Adipocyte (in vitro differentiated cells): ENCODE results near the gene ZSCAN10.
"Not testable (repeated sequence)": the region's sequence is repeated elsewhere in the genome, so short reads cannot be mapped to it uniquely, and the experiment has no call there.

Experiments
- DNase-seq: peaks from one replicate; pipeline ENCODE4 v3.0.0-alpha.2; 2015; ENCODE audit warnings: low read depth
- H3K27me3 ChIP-seq: replicated peaks from 2 replicates; pipeline ENCODE4 v1.7.0; 2013; ENCODE audit warnings: mild to moderate bottlenecking, low read length, moderate library complexity; ENCODE audit not compliant: control insufficient read depth, insufficient read depth
- H3K36me3 ChIP-seq: 2 replicates; pipeline ENCODE4 v1.7.0; 2013; ENCODE audit warnings: low read length, mild to moderate bottlenecking, moderate library complexity; ENCODE audit not compliant: control insufficient read depth, insufficient read depth, severe bottlenecking
- H3K4me1 ChIP-seq: 2 replicates; pipeline ENCODE4 v1.7.0; 2013; ENCODE audit warnings: mild to moderate bottlenecking, low read length, moderate library complexity; ENCODE audit not compliant: control insufficient read depth, insufficient read depth
- H3K4me3 ChIP-seq: 2 replicates; pipeline ENCODE4 v1.7.0; 2013; ENCODE audit warnings: mild to moderate bottlenecking, low read length, moderate library complexity
- H3K9ac ChIP-seq: 2 replicates; pipeline ENCODE4 v1.7.0; 2013; ENCODE audit warnings: mild to moderate bottlenecking, low read length, moderate library complexity
- H3K9me3 ChIP-seq: 2 replicates; pipeline ENCODE4 v1.7.0; 2013; ENCODE audit warnings: mild to moderate bottlenecking, low read length, moderate library complexity; ENCODE audit not compliant: control insufficient read depth

Gene ZSCAN10

DNA sequence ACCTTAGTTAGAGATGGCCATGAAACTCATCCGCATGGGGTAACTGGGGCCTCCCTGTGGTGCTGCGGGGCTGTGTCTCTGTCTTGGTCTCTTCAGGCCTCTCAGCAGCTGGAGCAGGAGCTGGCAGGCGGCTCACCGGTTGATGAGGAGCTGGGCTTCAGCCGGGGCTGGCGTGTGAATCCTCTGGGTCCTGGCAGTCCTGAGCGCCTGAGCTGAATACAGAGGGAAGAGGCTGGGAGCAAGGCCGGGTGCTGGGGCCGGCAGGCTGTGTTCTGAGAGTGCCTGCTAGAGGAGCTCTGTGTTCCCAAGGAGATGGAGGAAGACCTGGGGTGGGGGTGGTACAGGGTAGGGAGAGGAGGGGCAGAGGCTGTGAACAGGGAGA is 43.4 kb downstream of the ZSCAN10 start:
- H3K9me3 ChIP-seq, DNase-seq, H3K9ac ChIP-seq, H3K4me1 ChIP-seq, H3K36me3 ChIP-seq, H3K4me3 ChIP-seq: not testable (repeated sequence)
- peaks cover 14% of the 10 kb centered on the region for H3K27me3 ChIP-seq

DNA sequence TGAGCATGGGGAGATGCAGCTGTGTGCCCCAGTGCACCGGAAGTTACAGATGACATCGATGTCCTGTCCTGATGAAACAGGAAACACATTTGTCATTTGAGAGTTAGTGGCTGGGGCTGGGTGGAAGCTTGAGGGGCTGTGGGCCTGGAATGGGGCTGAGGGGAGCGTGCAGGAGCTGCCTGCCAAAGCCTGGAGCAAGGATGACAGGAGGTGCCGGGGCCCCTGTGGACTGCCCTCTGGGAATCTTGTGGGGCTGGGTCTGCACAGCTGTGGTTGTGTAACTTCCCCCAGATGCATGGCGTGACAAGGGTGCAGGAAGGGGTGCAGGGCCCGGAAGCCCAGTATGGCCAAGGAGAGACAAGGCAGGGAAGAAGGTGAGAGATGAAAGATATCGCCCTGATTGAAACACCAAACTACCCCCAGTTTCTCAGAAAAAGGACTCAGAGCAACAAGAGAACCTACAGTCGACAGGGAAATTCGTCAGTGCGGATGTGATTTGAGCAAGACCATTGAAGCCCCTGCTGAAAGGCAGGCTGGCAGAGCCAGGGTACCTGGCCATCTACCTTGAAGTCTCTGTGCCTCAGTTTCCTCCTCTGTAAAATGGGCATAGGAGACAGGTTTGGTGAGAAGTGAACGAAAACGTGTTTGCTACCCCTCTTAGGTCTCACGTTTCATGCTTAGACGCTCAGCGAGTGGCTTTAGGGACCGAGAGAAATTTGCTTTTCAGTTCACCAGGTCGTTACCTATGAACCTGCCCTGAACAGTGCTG is 43.9 kb downstream of the ZSCAN10 start:
- H3K27me3 ChIP-seq = peaks cover 20% of the 10 kb centered on the region
- H3K9me3 ChIP-seq = no peaks in the 10 kb centered on the region
- H3K4me3 ChIP-seq = no peak overlapping the region
- no peaks in the 10 kb centered on the region for H3K36me3 ChIP-seq
- no peak overlapping the region for H3K9ac ChIP-seq
- DNase-seq = no peak
- peaks cover 8% of the 10 kb centered on the region for H3K4me1 ChIP-seq

DNA sequence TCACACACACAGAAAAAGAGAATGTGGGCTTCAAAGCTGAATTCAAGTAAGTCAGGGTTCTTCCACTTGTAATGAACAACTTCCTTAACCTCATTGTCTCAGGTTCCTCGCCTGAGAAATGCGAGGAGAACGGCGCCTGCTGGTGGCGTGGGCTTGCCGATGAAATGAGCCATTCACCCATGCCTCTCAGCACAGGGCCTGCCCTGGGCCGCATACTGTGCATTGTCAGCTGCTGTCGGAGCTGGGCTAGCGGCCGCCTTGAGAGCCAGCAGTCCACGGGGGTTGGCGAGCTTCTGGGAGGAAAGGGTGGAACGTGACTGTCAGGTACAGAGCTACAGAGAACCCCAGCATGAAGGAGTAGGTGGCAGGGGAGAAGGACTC is 45.8 kb downstream of the ZSCAN10 start:
- H3K36me3 ChIP-seq, H3K4me3 ChIP-seq, H3K9me3 ChIP-seq, DNase-seq, H3K9ac ChIP-seq, H3K4me1 ChIP-seq: not testable (repeated sequence)
- peaks cover 38% of the 10 kb centered on the region for H3K27me3 ChIP-seq

DNA sequence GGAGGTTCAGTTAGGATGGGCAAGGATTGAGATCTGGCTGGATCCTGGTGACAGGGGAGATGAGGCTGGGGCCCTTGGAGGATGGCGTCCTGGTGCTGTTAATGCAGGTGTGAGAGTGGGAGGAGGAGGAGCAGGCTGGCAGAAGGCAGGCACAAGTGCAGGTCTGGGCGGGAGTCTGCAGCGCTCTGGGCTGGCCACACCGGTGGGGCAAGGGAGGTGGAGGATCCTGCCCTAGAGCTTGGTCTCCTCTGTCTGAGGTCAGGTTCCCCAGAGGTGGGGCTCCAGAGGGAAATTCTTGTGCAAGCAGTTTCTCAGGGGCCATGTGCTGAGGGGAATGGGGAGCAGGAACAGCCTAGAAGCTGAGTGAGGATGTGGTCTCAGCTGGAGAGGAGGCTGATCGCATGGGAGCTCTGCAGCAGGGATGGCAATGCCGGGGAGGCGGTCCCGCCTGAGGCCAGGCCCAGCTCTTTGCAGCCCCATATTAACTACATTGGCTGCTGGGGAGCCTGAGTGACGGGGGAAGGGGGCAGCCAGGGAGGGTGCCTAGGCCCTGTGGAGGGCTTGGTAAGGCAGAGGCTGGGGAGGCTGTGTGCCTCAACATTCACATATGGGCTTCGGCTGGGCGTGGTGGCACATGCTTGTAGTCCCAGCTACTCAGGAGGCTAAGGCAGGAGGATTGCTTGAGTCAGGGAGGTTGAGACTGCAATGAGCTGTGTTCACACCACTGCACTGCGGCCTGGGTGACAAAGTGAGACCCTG is 46.3 kb downstream of the ZSCAN10 start:
- not testable (repeated sequence) for H3K4me1 ChIP-seq, H3K9me3 ChIP-seq, H3K4me3 ChIP-seq, H3K9ac ChIP-seq, H3K36me3 ChIP-seq, DNase-seq
- peaks cover 42% of the 10 kb centered on the region for H3K27me3 ChIP-seq

DNA sequence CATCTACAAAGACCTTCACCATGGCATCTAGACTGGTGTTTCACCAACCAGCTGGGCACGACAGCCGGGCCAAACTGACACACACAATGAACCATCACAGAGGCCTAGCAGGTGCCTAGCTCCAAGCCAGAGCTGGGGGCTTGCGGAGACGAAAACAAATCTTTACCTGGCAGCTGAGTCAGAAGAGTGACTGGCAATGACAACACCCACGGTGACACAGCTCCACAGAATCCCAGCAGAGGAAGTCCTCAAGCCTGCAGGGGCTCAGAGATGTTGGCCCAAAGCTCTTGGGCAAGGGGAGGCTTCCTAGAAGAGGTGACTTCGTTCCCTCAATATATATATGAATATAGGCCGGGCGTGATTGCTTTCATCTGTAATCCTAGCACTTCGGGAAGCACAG is 47.6 kb downstream of the ZSCAN10 start:
- Histone ChIP-seq H3K4me3 (no peak overlapping the region), H3K36me3 (no peaks in the 10 kb centered on the region), H3K9me3 (no peaks in the 10 kb centered on the region), H3K9ac (no peak overlapping the region), H3K27me3 (peaks cover 51% of the 10 kb centered on the region), H3K4me1 (no peaks in the 10 kb centered on the region)
- no peak for DNase-seq

DNA sequence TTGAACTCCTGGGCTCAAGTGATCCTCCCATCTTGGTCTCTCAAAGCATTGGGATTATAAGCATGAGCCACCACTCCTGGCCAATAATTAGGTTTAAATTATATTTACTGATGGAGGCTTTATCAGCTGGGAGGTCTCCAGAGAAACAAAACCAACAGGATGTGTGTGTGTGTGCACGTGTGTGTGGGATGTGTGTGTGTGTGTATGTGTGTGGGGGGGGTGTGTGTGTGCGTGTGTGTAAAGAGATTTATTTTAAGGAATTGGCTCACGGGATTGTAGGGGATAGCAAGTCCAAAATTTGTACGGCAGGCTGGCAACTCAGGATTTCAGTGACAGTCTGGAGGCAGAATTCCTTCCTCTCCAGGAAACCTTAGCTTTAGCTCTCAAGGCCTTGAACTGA is 48.1 kb downstream of the ZSCAN10 start:
- no peak overlapping the region for H3K9ac ChIP-seq
- H3K4me1 ChIP-seq = no peaks in the 10 kb centered on the region
- no peak for DNase-seq
- no peaks in the 10 kb centered on the region for H3K9me3 ChIP-seq
- H3K4me3 ChIP-seq = no peak overlapping the region
- H3K36me3 ChIP-seq = no peaks in the 10 kb centered on the region
- H3K27me3 ChIP-seq = peaks cover 51% of the 10 kb centered on the region

DNA sequence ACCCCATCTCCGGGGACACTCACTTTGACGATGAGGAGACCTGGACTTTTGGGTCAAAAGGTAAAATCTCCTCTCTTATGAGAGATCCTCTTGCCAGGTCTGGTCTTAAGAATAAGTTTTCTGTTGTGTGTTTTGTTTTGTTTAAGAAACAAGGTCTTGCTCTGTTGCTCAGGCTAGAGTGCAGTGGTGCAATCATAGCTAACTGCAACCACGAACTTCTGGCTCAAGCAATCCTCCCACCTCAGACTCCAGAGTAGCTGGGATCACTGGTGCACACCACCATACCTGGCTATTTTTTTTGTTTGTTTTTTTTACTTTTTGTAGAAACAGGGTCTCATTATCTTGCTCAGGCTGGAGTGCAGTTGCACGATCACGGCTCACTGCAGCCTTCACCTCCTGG is 48.6 kb downstream of the ZSCAN10 start:
- no peak for DNase-seq
- Histone ChIP-seq H3K27me3 (peaks cover 51% of the 10 kb centered on the region), H3K4me1 (peaks cover 2% of the 10 kb centered on the region), H3K36me3 (no peaks in the 10 kb centered on the region), H3K9ac (no peak overlapping the region), H3K4me3 (no peak overlapping the region), H3K9me3 (no peaks in the 10 kb centered on the region)

DNA sequence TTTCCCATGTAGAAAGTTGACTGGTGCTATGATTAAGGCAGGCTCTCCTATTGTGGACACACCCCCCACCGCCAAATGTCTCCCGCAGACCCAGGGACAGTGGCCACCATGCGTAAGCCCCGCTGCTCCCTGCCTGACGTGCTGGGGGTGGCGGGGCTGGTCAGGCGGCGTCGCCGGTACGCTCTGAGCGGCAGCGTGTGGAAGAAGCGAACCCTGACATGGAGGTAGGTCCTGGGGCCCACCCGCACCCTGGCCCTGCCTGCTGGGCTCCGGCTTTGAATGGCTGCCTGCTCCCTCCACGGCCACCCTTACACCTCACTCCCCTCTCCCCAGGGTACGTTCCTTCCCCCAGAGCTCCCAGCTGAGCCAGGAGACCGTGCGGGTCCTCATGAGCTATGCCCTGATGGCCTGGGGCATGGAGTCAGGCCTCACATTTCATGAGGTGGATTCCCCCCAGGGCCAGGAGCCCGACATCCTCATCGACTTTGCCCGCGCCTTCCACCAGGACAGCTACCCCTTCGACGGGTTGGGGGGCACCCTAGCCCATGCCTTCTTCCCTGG is 49.1 kb downstream of the ZSCAN10 start:
- H3K9ac ChIP-seq = no peak overlapping the region
- H3K27me3 ChIP-seq = peaks cover 51% of the 10 kb centered on the region
- no peaks in the 10 kb centered on the region for H3K36me3 ChIP-seq
- H3K9me3 ChIP-seq = no peaks in the 10 kb centered on the region
- peaks cover 2% of the 10 kb centered on the region for H3K4me1 ChIP-seq
- no peak for DNase-seq
- H3K4me3 ChIP-seq = no peak overlapping the region

DNA sequence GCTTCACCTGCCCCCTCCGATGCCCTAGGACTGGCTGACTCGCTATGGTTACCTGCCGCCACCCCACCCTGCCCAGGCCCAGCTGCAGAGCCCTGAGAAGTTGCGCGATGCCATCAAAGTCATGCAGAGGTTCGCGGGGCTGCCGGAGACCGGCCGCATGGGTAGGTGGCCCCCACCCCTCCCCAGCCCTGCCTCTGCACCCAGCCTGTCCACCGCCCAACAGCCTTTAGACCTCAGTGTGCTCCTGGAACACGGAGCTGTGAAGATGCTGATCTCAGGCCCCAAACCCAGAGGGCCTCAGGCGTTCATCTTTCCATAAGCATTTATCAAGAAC is 51.7 kb downstream of the ZSCAN10 start:
- H3K4me3 ChIP-seq = no peak overlapping the region

DNA sequence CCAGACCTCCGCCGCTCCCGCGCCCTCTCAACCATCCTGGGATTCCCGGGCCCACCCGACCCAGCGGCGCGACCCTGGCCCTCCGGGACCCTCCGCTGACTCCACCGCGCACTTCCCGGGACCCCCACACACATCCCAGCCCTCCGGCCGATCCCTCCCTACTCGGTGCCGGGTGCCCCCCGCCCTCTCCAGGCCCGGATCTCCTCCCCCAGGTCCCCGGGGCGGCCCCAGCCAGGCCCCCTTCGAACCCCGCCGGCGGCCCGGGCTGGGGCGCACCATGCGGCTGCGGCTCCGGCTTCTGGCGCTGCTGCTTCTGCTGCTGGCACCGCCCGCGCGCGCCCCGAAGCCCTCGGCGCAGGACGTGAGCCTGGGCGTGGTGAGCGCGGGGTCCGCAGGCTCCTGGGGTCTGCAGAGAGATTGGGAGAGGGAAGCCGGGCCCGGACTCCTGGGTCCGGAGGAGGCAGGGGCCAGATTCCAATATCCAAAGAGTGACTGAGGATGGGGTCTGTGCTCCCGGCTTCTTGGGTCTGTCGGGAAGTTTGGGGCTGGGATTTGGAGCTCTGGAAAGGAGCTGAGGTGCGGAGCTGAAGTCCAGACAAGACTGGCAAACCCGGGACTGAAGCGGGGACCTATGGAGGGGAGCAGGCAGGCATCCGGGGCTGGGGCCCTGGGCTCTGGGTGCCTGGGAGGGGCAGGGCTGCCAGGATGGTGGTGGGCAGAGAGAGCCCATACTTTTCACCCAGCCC is 52.3 kb downstream of the ZSCAN10 start:
- DNase-seq = no peak

More for the DNA sequence above, 51.7 kb downstream of the ZSCAN10 start:
- Histone ChIP-seq H3K4me1 (peaks cover 2% of the 10 kb centered on the region), H3K9ac (no peak overlapping the region), H3K9me3 (no peaks in the 10 kb centered on the region), H3K36me3 (no peaks in the 10 kb centered on the region), H3K27me3 (peaks cover 63% of the 10 kb centered on the region)
- no peak for DNase-seq

More for the DNA sequence above, 52.3 kb downstream of the ZSCAN10 start:
- no peaks in the 10 kb centered on the region for H3K9me3 ChIP-seq
- no peak overlapping the region for H3K9ac ChIP-seq
- H3K4me1 ChIP-seq = peaks cover 2% of the 10 kb centered on the region
- no peaks in the 10 kb centered on the region for H3K36me3 ChIP-seq
- no peak overlapping the region for H3K4me3 ChIP-seq
- H3K27me3 ChIP-seq = peaks cover 59% of the 10 kb centered on the region
